ENCODE measurements around the gene EVL.

Gene EVL

DNA sequence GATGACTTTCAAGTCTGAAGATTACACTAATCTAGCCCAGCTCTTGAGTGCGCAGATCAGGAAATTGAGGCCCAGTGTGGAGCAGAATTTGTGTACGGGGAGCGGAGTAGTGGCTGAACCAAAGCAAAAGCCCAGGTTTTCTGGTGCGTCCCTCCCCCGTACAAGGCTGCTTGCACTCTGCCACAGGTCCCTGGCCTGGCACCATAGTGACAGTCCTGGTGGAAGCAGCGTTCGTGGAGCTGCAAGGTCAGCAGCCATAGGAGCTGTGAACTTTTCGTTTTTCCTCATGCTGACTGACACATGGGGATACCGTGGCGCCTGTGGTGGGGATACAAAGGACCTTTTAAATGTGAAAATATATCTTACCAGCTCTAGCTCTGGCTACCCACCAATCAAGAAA, 1.7 kb downstream of the EVL start:
- no peak for DNase-seq (ENCODE audit: low read depth)

DNA sequence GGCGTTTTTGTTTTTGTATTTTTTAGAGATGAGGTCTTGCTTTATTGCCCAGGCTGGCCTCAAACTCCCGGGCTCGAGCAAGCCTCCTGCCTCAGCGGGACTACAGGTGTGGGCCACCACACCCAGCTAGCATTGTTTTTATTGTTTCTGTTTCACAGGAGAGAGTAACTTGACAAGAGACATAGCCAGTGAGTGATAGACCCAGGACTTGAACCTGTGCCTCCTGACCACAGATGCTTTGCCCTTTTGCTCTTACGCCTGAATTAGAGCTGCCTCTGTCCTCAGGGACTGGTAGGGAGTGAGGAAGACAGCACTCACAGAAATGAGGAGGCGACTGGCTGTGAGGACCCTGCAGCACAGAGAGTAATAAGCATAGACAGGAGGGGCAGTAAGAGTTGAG, 2.3 kb downstream of the EVL start:
- DNase-seq (ENCODE audit: low read depth): no peak

DNA sequence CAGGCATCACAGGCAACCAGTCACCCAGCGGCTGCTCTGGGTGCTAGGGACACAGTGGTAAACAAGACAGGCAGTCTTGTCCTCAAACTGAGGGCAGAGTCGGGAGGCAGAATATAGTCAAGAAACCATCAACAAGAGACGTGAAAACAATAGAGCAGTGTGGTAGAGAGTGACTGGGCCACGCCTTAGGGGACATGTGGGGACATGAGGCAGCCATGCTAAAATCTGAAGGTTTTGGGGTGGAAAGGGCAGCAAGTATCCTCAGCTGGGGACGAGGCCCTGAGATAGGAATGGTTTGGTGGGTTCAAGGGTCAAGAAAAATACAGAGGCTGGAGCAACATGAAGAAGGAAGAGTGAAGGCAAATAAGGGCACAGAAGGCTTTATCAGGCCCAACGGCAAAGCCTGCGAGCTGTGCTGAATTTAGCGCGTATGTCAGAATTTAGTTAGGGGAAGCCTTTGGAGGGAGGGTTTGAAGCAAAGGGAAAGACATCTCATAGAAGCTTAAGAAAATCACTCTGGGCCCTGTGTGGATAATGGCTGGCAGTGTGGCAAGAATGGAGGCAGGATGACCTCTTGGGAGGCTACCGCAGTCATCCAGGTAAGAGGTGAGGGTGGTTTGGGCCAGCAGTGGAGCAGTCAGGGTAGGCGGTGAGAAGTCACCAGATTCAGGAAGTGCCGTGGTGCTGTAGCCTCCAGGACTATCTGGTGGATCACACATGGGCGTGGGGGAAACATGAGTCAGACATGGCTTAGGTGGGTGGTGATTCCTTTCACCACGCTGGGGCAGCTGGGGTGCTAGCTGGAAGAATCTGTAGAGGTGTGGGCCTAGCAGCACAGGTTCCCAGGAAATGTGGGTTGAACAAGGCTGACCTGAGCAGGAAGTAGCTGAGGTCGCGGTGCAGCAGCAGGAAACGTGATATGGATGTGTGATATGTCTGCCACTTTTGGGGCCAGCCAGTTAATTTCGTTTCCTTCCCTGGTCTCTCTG, 3.0 kb downstream of the EVL start:
- DNase-seq (ENCODE audit: low read depth): peak; percentile 83

DNA sequence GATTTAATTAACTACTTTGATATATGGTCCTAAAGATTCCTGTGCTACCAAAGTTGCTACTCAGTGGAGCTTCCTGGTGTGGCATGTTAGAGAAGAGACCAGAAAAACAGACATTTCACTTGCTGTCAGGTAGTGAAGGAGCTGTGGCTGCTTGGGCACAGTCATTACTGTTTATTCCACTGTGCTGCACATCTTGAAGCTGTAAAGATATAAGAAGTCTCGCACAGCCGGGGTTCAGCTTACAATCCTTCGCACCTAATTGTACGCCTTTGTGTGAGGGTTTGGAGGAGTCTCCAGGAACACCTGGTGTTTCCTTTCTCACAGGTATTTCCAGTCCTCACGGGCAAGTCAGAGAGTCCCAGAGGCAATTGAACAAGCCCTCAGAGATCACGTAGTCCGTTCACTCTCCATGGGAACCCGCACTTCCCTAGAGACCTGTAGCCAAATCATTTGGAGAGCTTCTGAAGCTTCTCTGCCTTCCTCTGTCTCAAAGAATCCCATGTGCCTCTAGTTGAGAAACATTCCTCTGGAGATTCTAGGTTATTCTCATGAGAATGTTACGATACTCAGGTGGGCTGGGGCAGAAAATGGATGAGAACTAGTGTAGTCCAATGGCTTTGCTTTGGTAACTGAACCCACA, 4.1 kb downstream of the EVL start:
- no peak for DNase-seq (ENCODE audit: low read depth)

DNA sequence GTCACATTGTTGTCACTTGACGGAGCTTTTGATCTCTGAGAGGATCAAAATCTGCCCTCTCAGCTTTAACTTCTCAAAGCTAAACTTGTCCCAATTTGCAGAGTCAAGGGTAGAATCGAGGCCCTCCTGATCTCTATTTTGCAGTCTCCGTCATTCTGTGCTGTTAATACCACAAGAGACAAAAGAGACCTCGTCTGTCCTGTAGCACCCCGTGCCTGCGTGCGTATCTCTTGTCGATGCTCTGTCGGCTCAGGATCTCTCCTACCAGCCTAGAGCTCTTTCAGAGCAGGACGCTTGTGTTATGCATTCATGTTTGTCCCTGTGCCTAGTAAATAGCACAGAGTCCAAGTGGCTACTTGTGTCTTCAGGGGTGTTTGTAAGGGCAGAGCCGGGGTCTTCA, 5.1 kb downstream of the EVL start:
- no peak for DNase-seq (ENCODE audit: low read depth)

DNA sequence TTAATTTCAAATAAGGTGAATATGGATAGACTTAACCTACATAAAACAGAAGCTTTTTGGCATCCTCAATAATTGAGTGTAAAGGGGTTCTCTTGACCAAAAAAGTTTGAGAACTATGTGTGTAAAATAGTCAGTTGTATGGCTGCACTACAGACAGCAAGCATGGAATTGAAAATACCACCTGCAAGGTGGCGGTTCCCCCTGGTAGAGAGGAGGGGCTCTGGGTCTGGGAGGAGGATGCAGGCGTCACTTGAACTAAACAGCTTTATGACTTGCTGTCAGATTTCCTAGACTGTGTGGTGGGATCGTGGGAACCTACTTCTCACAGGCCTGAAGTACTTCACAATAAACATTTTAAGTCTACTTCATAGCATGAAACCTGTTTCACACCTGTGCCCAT, 6.3 kb downstream of the EVL start:
- no peak for DNase-seq (ENCODE audit: low read depth)

DNA sequence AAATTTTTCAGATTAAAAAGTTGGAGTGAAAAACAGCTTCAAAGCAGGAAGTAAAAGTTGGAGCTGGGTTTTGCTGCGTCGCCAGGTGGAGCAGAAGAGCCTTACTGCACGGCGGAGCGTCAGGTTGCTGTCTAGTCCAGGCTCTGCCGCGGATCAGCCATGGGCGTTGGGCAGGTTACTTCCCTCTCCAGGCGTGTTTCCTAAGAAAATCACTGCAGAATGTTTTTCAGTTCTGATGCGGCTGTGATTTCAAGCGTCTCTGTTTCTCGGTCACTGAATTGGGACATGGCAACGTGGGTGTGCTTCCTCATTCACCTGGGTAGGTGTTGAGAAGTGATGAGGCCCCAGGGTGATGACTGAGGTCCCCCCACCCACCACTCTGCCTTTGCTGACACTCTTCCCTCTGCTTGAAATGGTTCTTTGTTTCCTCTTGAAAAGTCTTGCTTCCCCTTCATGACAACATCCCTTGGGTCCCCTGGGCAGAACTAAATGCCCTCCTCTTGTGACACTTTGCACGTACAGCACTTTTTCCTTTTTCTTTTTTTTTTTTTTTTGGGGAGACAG, 7.6 kb downstream of the EVL start:
- no peak for DNase-seq (ENCODE audit: low read depth)

DNA sequence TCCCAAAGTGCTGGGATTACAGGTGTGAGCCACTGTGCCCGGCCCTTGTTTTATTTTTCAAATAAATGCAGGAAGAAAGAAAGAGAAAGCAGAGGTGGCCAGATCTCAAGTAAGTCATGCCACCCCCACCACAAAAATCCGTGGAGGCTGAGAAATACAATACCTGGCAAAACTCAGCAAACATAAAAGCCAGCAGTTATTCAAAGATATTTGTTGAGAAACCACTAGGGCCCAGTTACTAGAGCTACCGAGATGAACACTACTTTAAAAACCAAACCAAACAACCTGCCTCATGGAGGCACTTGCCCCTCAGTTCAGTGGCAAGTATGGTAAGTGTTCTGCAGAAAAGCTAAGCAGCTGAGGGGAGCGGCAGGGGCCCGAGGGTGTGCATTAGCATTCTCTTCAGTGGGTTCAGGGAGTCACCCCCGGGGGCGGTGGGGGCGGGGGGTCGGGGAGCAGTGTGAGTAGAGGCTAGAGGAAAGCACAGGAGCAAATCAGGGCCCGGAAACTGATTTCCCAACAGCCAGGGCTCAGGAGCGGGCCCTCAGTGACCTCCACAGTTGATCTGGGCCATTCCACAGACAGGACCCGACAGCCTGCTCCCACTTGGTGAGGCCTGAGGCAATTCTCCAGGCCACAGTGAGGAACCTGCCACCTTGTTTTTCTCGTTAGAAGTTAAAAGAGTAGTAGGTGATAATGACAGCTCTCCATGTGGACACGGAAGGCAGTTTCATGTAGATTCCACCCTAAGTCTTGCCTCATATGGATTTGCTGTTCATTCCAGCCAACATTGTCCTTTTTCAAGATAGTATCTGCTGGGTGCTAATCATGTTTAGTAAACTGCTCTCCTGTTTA, 8.6 kb downstream of the EVL start:
- DNase-seq (ENCODE audit: low read depth): no peak

DNA sequence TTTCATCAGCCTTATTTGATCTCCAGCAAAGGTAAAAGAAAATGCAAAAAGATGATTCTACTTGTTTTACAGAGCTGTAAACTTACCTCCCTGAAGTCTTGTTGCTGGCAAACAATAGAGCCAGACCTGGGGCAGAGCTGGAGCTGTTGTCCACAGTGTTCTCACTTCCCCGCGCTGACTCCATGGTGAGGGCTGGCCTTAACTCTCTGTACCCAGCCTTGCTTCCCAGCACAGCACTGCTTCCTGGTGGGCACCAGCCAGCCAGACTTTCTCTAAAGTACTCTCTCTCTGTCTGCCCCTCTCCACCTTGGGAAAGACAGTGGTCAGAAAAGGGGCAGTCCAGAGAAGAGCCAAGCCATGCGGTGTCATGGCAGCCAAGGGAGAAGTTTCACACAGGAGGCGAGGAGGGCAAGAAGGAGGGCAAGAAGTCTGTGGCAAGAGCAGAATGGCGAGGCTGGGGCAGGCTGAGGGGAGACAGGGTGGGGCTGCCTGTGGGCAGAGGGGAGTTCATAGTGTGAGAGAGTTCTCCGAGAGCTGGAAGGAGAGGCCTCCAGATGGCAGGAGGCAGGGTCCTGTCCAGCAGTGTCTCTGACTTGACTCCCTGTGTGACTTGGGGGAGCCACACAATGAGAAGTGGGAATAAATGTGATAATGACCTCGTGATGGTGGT, 9.3 kb downstream of the EVL start:
- no peak for DNase-seq (ENCODE audit: low read depth)

DNA sequence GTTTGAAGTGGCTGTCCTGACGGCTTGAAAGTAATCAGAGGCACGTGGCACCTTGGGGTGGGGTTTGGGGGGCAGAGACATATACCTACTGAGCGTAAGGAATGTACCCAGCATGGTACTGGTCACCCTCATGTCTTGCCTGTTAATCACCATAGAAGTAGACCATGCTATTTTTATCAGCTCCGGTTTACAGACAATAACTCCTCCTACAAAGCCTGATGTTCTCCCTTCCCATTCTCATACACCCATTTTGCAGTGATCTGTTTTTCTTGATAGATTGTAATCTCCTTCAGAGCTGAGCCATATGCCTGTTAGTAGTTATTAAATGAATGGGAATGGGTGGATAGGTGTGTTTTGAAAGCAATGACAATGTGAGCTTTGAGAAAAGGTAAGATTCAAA, 10.5 kb downstream of the EVL start:
- DNase-seq (ENCODE audit: low read depth): no peak

DNA sequence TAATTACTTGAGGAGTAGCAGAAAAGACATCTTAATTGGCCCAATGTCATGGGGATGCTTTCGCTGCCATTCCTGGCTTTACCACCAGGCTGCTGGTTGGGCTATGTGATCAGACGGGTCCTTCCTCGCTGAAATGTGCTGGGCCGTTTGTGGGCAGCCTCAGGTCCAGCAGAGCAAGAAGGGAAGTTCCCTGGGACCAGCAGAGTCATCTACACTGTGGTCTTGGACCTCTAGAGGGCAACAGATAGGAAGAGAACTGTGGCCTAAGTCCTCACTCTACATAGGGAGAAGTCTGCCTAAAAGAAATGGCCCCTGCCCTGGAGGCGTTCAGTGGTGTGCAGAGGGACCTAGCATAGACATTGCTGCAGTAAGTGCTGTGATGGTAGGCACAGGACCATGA, 10.9 kb downstream of the EVL start:
- no peak for DNase-seq (ENCODE audit: low read depth)

DNA sequence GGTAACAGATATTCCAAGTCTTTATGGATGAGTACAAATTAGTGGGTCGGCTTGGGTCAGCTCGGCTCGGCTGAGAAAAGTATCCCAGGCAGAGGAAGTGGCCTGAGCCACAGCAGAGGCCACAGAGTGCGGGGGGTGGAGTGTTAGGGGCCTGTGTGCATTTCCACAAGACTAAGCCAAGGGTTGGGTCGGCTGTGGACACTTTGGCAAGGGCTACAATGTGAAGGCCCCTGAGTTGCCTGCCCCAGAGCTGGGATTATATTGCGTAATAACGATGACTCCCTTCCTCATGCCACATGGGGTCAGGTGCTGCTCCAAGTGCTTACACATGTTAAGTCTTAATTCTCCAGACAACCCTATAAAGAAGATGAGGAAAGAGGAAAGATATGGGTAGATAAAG, 11.4 kb downstream of the EVL start:
- DNase-seq (ENCODE audit: low read depth): no peak

DNA sequence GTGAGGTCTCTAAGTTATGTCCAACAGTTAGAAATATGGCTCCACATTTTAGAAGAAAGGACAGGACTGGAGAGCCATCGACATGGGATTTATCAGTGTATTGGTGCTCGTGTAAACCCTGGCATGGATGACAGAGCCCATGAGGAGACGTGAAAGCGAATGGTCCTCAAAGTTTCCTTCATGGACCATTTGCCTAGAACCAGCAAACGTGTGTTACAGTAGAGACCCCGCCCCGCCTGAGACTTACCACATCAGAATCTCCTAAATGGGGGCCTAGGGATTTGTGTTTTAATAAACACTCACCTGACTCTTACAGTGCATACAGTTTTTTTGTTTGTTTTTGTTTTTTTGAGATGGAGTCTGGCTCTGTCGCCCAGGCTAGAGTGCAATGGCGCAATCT, 12.2 kb downstream of the EVL start:
- DNase-seq (ENCODE audit: low read depth): no peak

DNA sequence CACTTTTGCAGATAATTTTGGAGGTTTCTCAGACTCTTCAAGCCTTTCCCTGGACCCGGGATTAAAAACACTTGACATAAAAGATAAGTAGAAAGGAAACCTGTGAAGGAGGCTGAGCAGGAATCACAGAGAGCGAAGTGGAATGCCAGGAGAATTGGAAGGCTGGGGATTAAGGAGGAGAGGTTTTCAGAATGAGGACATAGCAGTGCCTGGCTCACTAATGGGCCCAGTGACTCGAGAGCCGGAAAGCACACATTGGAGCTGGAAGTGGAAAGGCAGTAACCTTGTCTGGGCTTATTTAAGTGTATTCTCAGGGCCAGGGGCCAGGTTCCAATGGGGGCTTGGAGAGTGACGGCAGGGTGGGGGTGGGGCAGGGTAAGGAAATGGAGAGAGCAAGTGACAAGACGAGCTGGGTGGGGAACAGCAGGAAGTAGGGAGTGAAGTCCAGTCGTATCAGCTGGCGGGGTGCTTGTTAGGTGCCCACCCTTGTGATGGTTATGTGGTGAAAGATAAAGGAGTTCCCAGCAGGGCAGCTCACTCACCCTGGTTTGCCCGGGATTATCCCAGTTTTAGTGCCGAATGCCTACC, 13.1 kb downstream of the EVL start:
- no peak for DNase-seq (ENCODE audit: low read depth)

DNA sequence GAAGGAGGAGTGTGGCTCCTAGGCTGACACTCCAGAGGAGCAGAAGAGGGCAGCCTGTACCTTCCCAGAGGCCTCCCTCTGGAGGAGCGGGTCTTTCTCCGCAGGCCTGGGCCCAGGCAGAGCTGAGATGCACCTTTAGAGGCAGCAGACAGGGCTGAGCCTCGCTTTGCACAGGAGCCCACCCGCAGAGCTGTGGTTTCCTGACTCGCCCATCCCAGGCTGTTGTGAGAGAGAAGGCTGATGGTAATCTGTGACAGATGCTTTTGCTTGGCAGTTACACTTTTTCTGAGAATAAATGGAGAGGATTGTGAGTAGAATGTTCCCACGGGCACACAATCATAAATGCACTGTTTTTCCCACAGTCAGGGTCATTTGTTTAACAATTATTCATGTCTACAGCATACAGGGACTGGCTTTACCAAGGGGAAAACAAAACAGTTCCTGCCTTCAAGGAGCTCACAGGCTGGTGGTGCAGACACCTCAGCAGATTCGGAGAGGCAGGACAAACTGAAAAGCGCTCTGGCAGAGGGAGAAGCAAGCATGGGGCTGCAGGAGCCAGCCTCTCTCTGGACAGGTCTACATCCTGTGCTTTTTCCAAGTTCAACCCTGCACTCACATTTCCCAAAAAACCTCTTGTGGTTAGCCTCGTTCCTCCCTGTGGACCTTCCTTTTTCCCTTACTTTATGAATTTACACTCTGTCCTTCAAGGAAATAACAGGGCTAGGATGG, 13.9 kb downstream of the EVL start:
- peak; percentile 66 for DNase-seq (ENCODE audit: low read depth)

DNA sequence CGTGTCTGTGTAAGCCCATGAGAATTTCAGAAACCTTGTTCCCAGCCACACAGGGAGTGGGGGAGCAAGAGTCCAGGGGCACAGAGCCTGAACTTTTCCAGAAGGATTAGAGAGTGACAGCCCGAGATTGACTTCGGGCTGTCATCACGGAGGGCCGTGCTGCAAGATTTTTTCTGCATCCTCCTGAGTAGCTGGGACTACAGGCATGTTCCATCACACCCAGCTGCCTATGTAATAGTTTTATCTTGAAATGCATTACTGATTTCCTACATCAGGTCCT, 14.4 kb downstream of the EVL start:
- DNase-seq (ENCODE audit: low read depth): no peak

DNA sequence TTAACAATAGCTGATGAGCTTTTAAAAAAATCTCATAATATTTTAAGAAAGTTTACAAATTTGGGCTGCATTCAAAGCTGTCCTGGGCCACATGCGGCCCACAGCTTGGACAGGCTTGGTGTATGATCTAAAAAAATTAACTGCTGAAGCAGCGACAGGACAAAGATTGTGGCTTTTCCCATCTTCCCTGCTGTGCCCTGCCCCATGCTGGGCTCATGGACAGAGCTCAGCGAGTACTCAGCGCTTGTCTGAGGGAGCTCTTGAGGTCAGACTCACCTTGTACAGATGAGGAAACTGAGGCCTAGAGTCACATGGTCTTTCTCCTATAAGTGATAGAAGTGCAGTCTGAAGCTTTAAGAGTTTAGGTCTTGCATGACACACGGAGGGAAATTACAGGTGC, 15.0 kb downstream of the EVL start:
- DNase-seq (ENCODE audit: low read depth): no peak

DNA sequence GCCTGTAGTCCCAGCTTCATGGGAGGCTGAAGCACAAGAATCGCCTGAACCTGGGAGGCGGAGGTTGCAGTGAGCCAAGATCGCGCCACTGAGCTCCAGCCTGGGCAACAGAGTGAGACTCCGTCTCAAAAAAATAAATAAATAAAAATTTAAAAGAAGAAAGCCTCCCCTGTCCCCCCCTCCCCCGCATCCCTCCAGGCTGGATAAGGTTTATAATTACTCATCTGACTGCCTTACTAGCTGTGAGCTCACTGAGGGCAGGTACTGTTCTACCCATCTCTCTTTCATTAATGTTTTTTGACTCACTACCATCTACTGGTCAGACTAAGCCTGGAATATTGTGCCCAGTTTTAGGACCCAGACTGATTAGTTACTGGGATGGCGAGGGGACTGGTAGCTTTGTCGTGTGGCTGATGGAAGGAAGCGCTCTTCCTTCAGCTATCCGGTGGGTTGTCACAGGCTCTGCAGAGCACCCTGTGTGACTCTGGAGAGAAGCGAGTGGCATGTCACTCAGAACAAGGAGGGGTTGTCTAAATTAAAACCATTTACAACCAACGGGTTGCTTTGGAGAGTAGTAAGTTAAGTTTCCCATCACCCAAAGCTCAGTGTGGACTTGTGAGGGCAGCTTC, 16.9 kb downstream of the EVL start:
- DNase-seq (ENCODE audit: low read depth): no peak

DNA sequence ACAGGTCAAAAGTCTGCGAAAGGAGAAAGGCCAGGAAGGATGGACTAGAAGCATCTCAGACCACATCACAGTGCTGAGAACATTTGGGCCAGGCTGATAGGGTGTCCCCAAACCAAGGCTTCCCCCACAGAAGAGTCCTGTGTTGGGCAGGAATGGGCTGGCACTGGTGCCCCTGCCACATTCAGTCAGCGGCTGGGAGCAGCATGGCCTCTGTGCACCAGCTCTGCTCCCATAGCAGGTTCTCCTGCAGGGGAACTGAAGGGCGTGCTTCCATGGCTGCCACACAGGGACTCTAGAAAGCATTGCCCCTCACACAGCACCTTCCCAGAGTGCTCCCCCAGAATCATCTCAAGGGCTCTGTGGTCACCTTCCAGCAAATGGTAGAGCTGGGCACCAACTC, 17.5 kb downstream of the EVL start:
- no peak for DNase-seq (ENCODE audit: low read depth)

DNA sequence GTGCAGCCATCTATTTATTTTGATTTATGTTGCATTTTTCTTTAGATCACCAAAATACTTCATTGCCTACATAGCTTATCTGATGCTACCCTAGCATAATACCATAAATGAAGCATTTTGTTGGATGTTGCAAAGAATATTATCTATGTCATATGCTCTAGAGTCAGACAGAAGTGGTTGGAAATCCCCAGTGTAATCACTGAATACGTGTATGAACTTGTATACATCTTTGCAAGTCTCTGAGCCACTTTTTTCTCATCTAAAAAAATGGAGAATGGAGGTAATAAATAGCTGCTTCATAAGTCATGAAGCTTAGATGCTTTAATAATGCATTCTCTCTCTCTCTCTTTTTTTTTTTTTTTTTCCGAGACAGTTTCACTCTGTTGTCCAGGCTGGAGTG, 18.5 kb downstream of the EVL start:
- no peak for DNase-seq (ENCODE audit: low read depth)

DNA sequence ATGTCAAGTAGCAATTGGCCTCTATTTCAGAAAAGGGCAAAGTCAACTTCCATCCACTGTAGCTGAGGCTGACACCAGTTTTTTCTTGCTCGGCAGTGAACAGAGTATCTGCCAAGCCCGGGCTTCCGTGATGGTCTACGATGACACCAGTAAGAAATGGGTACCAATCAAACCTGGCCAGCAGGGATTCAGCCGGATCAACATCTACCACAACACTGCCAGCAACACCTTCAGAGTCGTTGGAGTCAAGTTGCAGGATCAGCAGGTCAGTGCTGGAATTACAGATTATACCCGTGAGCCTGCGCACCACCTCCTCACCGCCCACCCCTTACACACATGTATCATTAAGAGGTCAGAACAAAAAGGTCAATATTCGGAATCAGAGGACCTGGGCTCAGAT, 19.4 kb downstream of the EVL start:
- DNase-seq (ENCODE audit: low read depth): no peak

Data from stimulated activated CD8-positive, alpha-beta memory T cell treated with anti-CD3 and anti-CD28 coated beads, Interleukin-12 subunit alpha, Interleukin-12 subunit beta, amount 100 ng/mL, for 4 hours (primary cell).